Activated T-cell treated with anti-CD3 and anti-CD28 coated beads, Interleukin-2, amount 50 U/mL, for 1 hour (primary cell): ENCODE measurements around the gene EFS.

Experiments
- DNase-seq: peaks from one replicate; pipeline ENCODE4 v3.0.0-alpha.2; 2020

EFS gene

DNA sequence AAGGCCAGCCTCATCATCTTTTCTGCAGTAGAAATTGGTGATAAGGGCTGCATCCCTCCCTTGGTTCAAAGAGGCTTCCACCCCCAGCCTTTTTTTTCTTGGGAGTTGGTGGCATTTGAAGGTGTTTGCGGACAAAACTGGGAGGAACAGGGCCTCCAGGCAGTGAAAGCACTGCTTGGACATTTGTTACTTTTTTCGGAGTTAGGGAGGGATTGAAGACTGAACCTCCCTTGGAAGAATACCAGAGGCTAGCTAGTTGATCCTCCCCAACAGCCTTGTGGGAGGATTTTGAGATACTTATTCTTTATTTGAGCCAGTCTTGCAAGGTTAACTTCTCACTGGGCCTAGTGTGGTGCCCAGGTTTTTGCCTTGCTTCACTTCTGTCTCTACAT is 40.5 kb downstream of the EFS start:
- DNase-seq: no peak

DNA sequence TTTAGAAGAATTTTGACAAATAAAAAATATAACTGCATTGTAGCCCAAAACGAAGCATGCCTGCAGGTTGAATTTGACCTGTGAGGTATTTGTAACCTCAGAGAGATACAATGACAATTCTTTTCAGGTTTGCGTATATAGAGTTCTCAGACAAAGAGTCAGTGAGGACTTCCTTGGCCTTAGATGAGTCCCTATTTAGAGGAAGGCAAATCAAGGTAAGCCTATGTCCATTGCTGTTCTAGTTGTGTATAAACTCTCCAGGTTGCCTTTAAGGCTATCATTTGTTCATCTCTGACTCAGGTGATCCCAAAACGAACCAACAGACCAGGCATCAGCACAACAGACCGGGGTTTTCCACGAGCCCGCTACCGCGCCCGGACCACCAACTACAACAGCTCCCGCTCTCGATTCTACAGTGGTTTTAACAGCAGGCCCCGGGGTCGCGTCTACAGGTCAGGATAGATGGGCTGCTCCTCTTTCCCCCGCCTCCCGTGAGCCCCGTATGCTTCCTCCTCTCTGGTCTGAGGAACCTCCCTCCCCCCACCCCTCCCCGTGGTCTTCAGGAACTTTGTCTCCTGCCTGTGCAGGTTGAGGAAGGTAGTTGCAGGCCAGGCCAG is 41.0 kb downstream of the EFS start:
- DNase-seq: no peak

DNA sequence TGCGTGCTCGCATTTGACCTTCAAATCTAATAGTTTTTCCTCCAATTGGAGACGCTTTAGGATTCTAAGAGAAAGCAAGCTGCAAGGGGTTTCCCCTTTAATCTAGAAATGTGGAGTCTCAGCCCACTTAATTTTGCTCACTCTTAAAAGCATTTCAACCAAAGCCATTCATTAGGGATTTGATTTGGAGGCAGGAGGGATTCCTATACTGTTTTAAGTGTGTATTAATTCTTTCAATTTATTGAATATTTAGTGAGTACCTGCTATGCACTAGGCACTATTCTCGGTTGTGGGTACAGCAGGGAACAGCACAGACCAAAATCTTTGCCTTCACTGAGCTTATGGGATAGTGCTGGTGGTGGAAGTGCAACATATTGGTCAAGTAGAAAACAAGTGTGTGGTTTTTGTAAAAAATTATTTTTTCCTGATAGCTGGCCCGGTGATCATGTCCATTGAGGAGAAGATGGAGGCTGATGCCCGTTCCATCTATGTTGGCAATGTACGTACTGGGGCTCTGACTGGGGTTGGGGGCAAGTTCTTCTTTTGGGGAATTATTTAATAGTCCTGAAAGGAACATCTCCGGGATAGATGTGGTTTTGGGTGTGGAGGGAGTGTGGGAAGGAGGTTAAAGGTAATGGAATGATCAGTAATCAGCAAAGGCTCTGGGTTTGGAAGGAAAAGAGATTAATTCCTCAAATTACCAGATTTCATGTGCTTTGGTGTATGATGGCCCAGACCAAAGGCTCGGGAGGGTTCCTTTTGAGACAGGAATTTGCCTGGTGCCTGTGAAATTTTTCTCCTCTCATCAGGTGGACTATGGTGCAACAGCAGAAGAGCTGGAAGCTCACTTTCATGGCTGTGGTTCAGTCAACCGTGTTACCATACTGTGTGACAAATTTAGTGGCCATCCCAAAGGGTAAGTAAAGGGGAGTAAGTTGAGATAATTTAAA is 42.1 kb downstream of the EFS start:
- DNase-seq: no peak

DNA sequence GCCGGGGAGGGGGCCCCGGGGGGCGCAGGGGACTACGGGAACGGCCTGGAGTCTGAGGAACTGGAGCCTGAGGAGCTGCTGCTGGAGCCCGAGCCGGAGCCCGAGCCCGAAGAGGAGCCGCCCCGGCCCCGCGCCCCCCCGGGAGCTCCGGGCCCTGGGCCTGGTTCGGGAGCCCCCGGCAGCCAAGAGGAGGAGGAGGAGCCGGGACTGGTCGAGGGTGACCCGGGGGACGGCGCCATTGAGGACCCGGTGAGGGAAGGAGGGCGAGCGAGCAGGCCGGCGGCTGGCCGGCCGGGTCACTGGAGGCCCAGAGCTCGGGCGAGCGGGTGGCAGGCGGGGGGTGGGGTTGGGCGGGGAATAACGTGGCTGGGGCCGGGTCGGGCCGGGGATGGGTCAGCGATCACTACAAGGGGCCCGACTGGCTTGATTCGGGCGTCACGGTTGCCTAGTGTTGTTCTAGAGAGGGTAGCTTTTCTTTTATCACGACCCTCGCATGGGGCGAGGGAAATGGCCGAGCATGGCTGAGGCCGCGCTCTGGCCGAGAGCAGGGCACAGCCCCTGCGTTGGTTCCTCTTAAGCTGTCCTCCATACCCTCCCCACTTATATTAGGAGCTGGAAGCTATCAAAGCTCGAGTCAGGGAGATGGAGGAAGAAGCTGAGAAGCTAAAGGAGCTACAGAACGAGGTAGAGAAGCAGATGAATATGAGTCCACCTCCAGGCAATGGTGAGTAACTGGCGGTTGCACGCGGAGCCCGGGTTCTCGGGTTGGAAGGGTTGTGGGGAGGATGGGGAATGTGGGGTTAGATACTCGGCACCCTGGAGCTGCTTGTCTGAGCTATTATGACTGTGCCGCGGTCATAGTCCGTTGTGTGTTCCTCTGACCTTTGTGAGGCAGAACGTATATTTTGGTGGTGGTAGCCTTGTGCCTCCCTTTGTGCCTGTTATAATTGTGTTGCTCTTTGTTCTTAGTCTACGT is 43.1 kb downstream of the EFS start:
- peak; percentile 54 for DNase-seq

DNA sequence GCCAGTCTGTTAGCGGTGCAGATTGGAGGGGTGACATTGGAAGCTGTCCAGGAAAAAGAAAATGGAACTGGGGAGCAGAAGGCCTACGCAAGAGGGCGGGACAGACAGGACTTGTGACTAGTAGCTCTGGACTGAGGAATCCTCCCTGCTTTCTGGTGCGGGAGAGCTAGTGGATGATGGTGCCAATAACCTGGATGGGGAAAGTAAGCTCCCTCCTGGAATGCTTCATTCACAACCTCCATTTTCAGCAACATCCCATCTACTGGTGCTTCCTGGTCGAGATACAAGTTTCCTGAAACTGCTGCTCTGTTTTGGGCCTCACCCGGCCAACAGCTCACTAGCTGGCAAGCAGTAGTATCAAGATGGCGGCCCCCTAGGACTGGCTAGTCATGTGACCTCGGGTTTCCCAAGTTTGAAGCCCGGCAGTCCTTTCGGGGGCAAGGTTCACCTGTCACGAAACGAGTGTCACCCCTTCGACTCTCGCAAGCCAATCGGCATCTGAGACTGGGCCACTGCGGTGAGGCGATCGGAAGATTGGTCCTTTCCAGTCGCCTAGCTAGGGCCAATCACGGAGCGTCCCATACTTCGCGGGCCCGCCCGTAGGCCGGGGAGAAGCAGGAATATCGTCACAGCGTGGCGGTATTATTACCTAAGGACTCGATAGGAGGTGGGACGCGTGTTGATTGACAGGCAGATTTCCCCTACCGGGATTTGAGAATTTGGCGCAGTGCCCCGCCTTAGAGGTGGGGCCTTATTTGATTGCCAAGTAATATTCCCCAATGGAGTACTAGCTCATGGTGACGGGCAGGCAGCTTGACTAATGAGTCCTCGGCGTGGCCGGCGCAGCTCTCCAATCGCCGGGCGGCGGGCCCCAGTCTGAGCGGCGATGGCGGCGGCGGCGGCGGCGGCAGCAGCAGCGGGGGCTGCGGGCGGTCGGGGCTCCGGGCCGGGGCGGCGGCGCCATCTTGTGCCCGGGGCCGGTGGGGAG is 44.1 kb downstream of the EFS start, which contains the start of gene PABPN1:
Gene PABPN1 (plus strand): TSS at position 874 of the 988 bp plus-strand sequence. CDS start 13 bp downstream, at position 887.
- DNase-seq: peak; percentile 94

DNA sequence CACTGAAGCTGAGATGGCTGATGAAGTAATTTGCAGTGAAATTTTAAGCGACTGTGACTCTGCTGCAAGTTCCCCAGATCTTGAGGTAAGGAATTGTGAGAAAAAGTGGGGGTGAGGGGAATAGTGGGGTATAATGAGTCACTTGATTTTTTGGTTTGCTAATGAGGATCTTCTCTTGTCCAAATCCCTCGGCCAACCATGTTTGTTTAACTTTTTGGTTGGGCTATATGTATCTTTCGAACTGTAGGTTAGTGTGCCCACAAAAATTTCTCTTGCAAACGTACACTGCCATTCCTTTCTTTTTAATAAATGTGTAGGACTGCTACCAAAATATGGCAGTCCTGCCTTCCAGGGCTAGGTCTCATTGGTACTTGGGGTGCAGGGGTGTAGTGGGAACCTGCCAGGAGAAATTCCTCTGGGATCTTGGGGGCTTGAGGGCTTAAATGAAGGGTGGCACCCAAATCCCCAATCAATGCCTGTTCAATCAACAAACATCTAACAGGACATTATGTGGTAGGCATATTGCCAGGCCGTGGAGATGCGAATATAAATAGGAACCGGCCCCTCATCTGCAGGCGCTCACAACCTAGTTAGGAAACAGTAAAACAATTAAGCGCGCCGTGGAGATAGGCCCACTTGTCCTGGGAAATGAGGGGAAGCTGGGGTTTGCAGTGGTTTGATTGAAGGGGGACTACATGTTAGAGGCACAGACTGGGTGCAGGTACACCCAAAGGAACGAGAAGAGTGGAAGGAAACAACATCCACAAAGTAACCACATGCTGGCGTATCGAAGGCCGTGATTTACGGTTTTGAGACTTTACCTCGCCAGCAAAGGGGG is 45.0 kb downstream of the EFS start:
- DNase-seq: no peak

DNA sequence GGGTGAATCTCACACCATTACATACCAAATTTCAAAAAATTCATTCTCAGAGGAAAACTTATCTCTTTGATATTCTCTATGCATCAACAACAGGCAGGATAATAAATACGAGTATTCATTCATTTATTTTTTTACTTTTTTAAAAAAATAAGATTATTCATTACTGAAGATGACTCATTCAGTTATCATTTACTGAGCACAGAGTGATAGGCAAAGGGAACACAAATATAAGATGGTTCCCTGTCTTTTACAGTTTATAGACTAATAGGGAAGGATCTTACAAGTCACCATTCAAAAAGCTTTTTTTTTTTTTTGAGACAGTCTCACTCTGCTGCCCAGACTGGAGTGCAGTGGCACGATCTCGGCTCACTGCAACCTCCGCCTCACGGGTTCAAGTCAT is 48.7 kb downstream of the EFS start:
- no peak for DNase-seq

DNA sequence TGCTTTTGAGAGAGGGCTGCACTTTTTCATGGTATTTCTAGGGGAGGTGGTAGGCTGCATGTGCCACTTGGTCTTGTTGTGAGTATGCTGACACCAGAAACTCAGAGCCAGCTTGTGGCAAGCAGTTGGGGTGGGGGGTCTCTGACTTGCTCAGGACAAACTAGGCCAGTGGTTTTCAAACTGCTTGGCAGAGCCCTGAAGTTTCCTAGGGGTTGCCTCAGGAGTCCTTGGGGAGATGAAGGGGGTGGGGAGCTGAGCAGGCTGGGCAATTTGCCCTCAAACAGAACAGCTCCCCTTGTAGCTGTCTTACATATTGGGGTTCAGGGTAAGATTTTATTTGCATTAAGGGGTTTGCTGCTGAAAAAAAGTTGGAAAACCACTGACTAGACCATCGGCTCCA is 54.4 kb downstream of the EFS start:
- DNase-seq: no peak

DNA sequence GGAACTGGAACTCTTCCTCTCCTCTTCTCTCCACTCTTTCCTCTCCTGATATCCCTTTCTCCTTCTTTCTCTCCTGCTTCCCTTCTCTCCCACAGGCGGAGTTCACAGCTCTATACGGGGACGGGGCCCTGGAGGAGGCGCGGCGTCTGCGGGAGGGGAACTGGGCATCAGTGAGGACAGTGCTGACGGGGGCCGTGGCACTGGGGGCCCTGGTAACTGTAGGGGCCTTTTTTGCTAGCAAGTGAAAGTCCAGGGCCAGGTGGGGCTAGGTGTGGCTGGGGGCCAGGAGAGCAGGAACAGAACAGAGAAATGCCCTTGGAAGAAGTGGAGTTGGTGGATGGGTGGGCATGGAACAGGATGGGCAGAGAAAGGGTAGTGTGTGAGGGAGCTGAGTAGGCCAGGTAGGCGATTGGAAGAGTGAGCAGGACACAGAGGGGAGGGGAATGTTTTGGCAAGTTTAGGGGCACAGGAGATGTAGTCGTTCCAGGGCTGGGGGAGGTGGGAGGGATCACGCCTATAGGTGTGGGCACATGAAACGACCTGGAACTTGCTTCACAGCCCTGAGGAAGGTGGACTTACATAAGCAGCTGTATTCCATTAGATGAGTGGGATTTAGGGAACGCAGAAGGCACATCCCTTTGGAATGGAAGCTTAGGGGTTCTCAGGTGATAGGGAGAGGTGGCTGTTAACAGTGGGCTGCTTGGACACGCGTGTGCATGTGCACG is 56.1 kb downstream of the EFS start:
- no peak for DNase-seq

DNA sequence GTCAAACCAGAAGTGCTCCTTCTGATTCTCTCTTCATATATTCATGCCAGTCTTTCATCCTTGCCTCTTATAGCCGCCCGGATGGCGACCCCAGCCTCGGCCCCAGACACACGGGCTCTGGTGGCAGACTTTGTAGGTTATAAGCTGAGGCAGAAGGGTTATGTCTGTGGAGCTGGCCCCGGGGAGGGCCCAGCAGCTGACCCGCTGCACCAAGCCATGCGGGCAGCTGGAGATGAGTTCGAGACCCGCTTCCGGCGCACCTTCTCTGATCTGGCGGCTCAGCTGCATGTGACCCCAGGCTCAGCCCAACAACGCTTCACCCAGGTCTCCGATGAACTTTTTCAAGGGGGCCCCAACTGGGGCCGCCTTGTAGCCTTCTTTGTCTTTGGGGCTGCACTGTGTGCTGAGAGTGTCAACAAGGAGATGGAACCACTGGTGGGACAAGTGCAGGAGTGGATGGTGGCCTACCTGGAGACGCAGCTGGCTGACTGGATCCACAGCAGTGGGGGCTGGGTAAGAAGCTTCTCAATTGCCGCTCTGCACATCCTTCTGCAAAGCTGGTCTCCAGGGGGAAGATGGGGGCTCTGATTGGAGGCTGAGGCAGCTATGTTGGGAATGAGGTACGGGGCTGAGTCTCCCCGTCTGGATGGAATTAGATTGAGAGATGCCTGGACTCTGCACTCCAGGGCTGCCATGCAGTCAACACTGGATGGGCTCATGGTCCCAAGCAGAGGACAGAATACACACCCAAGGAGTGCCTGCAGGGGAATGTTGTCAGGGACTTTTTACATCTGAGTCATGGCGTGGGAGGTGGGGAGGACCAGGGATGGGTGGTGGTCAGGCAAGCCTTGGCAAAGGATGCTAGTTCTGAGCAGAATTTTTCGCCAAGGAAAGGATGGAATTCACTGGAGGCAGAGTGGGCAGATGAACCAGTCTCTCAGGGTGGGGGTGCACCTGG is 57.0 kb downstream of the EFS start:
- no peak for DNase-seq

DNA sequence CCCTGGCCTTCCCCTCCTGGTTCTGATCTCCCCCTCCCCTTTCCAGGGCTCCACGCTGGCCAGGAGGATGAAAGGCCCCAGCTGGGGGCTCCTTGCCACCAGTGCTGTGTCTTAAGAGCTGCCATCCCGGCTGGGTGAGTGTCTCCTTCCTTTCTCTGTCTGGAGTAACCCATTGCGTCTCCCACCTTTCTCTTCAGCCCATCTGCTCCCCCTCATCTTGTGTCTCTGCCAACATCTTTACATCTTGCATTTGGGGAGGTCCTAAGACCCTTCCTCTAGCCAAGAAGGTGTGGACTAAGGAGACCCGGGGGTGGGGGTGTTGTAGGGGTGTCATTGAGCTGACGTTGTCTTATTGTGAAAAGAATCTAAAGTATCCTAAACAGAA is 57.8 kb downstream of the EFS start:
- DNase-seq: no peak

DNA sequence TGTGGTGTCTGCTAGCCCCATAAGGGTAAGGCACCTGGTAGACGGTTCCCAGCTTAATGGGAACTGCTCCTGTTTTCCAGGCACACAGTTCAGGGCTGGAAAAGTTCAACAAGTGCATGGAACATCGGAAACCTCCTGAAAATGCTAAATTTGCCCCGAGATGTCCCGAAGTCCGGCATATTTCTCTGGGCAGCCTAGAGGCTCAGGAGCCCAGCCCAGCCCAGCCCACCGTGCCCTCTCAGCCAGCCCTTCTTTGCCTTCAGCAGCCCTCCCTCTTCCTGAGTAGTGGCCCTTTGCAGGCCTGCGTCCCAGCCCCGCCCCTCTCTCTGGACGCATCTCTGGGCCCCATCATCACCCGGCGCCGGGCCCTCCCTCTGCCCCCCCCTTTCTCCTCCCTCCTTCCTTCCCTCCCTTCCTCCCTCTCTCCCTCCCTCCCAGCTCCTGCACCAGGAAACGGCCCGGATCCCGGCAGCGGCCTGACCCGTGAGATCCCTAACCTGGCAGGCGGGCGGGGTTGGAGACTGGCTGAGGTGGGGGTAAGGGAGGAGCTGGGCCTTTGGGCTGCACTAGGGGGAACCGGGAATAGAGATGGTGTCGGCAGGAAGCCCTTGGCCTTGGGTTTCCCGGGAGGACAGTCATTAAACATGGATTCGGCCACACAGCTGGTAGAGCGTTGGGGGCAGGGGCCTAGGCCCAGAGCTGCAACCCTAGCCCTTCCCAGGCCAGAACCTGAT is 58.4 kb downstream of the EFS start, which contains the start of gene BCL2L2:
Gene BCL2L2 (plus strand): TSS at position 422 of the 734 bp plus-strand sequence. CDS start 935 bp downstream, outside the sequence.
- DNase-seq: no peak
